ENCODE measurements around the gene ME1.
"Not testable (repeated sequence)": the region's sequence is repeated elsewhere in the genome, so short reads cannot be mapped to it uniquely, and the experiment has no call there.

Gene ME1

GRCh38 chr6:83431545-83432155, 799 bp upstream of the ME1 start:
- DNase-seq, result no peak

DNA sequence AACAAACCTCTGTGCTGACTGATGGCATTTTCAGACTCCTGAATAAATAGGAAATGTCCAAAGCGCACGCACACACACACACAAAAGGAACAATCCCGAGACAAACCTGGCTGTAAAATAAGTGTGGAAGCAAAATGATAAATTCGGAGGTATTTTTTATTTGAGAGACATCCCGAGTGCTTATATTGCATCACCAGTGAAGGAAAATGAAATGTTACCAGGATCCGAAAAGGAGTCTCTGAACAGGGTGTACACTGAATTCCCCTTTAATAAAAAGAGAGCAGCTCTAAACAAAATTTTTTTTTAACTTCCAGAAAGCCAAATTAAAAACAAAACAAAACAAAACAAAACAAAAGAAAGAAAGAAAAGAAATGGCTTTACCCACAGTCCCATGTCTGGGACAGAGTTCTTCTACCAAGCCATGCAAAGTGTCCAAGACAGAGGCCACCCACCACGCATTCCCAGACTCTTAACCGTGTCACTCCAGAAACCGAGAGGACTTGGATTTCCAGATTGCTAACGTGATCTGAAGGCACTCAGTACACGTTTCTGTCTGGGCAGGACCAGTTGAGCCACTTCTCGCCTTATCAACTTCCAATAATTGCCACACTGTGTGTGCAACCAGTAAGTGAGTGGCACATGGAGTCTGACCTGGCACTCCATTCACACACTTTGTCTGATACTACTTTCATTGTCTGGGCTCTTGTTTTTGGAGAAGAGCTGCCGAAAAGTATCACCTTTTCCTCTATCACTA, 817 bp downstream of the ME1 start:
- DNase-seq, result no peak

DNA sequence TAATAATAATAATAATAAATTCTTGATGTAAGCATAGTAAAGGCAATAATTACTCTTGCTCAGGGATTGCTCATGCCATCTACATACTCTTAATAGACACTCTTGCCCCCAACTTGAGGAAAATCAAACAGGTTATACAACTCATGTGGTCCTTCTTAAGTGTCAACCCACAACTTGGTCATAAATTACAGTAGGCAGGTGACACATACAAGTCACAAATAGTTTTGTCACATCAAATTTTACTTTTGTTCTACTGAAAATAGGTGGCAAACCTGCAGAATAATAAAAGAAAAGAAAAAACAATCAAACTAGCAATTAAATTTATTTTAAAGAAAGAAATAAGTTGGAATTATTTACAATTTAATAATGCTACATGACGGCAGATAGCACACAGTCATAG, 1.6 kb downstream of the ME1 start:
- DNase-seq, result no peak

- no peak for DNase-seq
Measured at GRCh38 chr6:83424392-83425018, 6.3 kb downstream of the ME1 start.

DNA sequence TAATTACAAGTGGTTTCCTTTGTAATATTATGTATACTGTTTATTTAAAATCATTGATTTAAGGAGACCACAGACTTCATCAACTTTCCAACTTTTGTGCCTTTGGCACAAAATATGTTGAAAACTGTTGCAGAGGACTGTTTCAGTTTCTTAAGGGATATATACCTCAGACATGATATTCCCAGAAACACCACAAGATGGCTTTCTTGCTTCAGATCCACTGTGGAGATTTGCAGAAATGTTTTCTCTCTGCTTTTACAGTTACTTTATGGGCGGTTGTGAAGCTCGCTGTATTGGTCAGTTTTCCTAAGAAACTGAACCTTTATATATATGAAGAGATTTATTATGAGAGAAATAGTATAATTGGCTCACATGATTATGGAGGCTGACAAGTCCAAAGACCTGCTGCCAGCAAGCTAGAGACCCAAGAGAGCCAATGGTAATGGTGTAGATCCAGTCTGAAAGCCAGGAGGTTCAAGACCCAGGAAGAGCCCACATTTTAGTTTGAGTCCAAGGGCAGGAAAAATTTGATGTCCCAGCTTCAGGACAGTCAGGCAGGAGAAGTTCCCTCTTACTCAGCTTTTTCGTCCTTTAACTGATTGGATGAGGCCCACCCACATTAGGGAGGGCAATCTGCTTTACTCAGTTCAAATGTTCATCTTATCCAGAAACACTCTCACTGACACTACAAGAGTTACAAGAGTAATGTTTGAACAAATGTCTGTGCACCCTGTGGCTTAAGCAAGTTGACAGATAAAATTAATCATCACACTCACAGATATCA, 12.8 kb downstream of the ME1 start:
- no peak for DNase-seq

DNA sequence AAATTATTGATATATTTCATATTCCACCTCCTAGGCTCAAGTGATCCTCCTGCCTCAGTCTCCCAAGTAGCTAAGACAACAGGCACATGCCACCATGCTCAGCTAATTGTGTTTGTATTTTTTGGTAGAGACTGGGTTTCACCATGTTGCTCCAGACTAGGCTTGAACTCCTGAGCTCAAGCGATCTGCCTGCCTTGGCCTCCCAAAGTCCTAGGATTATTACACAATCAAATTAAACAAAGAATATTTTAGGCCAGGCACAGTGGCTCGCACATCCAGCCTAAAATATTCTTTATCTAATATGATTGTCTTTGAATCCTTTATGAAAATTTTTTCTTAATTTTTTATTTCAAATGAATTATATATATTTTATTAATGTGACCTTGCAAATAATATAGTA, 17.8 kb downstream of the ME1 start:
- no peak for DNase-seq

GRCh38 chr6:83411731-83412130, 19.1 kb downstream of the ME1 start:
- DNase-seq, result no peak

DNA sequence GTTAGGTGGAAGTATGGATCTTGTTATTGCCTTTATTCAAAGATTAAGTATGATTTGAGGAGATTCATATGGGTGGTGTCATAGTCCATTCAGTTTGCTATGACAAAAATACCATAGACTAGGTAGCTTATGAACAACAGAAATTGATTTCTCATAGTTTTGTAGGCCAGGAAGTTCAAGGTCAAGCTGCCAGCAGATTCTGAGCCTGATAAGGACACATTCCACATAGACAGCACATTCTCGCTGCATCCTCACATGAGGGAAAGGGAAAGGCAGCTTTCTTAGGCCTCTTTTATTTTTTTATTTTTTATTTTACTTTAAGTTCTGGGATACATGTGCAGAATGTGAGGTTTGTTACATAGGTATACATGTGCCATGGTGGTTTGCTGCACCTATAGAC, 27.7 kb downstream of the ME1 start:
- no peak for DNase-seq

- DNase-seq, result no peak
Measured at GRCh38 chr6:83389606-83390005, 41.2 kb downstream of the ME1 start.

DNA sequence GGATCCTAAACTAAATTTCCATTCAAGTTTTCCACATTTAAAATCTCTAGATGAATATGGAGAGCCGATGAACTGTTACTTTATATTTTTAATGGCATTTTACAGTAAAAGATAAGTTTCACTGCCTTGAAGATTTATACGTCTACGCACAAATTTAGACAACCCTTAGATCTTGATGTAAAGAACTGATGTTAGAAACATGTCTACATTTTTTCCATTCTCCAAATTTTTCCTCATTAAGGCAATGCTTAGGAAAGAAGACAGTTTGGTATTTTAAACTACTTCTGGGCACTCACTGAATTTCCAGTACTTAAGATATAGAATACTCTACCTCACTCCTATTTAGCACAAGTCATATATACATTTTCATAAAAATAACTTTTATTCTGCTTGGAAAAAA, 45.4 kb downstream of the ME1 start:
- no peak for DNase-seq

DNA sequence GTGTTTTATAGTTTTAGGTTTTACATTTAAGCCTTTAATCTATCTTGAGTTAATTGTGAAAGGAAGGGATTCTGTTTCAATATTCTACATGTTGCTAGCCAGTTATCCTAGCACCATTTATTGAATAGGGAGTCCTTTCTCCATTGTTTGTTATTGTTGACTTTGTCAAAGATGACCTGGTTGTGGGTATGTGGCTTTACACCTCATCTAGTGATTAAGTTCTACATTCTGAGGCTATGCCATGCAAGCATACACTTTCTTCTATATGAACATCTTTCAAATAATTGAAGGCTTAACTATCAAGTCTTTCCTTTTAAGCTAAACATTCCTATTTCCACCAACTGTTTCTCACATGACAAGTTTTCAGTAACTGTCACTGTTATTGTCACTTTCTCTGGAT, 46.1 kb downstream of the ME1 start:
- DNase-seq, result no peak

GRCh38 chr6:83381949-83382348, 48.9 kb downstream of the ME1 start:
- no peak for DNase-seq

DNA sequence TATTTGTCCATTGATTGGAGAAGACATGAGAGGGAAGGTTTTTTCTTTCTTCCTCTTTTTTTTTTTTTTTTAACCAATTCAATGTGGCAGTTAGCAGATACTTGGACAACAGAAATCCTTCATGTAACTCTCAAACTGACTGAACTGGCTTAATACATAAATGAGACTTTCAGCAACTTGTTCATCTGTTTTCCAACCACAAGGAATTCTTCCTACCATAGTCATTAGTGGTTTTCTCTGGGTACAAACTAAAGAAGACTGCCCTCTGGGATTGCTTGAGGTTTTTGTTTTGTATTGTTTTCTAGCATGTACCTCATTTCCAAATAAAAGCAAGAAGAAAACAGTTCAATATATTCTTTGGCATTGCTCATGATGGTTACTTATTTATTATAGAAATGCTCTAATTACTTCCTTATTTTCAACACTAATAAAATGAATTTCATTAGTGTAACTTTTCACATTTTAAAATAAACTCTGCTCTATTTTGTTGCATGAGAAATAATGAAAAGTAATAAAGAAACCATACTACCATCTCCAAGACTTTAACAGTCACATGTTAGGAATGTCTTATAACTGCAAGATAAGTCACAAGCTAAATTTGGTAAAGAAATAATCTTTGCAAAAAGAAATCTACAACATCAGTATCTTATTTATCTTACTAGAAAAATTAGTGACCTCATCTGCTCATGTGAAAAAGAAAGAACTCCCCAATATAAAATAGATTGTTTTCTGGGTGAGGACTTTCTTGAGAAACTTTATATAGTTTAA, 52.0 kb downstream of the ME1 start:
- no peak for DNase-seq

GRCh38 chr6:83371423-83371822, 59.4 kb downstream of the ME1 start:
- no peak for DNase-seq

DNA sequence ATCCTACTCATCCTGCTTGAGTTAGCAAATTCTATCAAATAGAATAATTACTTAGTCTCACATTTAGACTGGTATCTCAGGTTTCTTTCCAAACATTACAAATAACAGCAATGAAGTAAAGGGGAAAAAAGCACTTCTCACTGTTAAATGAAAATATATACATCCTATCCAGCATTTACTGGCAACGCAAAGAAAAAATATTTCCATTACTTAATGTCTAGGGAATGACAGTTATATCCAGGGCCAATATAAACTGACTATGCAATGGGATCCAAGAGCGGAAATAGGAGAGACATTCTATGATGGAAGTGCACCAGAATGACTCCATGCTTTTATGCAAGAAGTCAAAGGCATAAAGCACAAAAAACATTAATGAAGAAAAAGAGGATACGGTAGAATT, 60.3 kb downstream of the ME1 start:
- no peak for DNase-seq

DNA sequence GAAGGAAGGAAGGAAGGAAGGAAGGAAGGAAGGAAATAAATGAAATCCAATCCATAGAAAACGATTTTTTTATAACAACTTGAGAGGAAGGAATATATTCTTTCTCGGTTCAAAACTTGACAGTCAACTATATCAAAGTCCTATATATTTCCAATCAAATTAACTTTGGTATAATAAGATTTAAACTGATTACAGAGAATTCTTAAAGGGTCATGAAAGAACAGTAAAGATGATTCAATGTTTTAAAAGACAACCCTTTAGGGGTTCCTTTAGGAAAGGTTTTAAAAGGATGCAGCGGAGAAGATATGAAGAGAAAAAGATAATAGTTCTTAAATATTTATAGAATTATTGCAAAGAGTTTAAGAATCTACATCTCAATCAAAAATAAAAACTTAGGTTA, 61.2 kb downstream of the ME1 start:
- no peak for DNase-seq

GRCh38 chr6:83368577-83368976, 62.3 kb downstream of the ME1 start:
- no peak for DNase-seq

DNA sequence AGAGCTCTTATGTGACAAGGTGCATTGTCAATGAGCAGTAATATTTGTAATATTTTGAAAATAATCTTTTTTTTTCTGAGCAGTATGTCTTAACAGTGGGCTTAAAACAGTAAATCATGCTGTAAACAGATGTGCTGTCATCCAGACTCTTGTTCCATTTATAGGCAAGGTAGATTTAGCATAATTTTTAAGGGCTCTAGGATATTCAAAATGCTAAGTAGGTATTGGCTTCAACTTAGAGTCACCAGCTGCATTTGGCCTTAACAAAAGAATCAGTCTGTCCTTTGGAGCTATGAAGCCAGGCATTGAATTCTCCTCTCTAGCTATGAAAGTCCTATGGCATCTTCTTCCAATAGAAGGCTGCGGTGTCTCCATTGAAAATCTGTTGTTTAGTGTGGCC, 63.7 kb downstream of the ME1 start:
- no peak for DNase-seq

DNA sequence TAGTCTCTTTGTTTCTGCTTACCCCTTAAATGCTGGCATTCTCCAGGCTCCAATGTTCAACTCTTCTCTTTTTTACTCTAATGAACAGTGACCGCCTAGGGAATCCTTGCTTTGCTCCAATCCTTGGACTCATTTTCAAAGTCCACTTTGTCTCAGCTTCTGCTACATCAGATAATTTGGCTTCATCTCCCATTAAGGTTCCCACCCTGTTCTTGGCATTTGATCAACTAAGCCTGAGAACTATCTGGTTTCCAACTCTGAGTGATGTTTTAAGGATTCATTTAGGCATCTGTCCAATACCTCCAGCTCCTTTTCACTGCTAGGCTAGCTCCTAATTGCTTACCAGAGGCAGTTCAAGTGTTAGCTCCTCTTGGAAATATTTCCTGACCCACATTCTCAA, 64.9 kb downstream of the ME1 start:
- no peak for DNase-seq

DNA sequence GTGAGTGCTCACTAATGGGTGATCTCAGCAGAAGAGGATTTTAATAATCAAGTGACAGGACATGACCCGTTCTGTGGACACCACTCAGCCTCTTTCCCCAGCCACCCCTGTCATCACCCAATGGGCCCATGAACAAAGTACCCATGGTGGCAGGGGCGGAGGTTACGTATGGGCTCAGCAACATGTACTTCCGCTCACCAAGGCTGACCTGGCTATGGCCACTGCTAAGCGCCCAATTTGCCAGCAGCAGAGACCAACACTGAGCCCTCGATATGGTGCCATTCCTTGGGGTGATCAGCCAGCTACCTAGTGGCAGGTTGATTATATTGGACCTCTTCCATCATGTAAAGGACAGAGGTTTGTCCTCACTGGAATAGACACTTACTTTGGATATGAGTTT, 68.5 kb downstream of the ME1 start:
- not testable (repeated sequence) for DNase-seq

DNA sequence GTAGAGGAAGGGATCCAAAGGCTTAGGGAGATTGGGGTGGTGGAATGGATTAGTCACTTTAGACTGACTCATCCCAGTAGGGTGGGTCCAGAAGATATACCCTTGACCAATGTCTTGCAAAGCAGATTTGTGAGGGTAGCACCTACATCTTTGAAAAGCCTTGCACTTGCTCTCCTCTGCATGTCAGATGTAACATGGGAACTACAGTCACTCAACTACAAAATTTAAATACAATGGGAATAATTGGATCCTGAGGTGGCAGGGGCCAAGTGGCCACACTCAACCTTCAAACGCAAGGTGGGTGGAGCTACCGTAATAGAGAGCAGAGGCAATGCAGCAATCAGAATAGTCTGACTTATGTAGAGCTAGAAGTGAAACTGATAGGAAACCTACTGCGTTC, 71.2 kb downstream of the ME1 start:
- no peak for DNase-seq

DNA sequence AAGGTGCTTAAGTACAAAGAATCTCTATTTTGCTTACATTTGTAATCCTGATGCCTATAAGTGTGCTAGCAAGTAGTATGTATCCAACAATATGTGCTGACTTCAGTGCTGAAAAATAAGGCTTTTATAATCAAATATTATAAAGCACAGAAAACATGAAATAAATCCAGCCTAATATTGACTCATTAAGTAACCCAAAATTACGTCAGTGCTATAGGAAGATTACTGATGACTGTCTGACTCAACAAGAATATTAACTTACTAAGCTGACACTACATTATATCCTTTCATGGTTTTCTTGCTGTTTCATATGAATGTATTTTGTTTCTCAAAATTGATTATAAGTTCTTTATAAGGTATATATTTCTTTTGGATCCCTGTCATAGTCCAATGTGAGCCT, 76.1 kb downstream of the ME1 start:
- DNase-seq, result no peak

Measured in CD4-positive, alpha-beta T cell treated with Interleukin-12 subunit alpha and Interleukin-12 subunit beta, for 1 hour (primary cell).